Brain microvascular endothelial cell (primary cell): ENCODE measurements around the gene POLR1A.

Experiments used
- DNase-seq: peaks from one replicate; pipeline ENCODE4 v3.0.0-alpha.2; 2020
- H3K27ac ChIP-seq: fragments of 250-450 bp; sonication (Bioruptor Pico); 2 replicates; pipeline ENCODE4 v1.5.1; 2020; ENCODE audit warnings: mild to moderate bottlenecking, moderate library complexity
- H3K27me3 ChIP-seq: fragments of 250-450 bp; sonication (Bioruptor Pico); replicated peaks from 2 replicates; pipeline ENCODE4 v1.5.1; 2020; ENCODE audit warnings: mild to moderate bottlenecking
- H3K36me3 ChIP-seq: fragments of 250-450 bp; sonication (Bioruptor Pico); replicated peaks from 2 replicates; pipeline ENCODE4 v1.5.1; 2020; ENCODE audit warnings: mild to moderate bottlenecking
- H3K4me3 ChIP-seq: 2 replicates; pipeline ENCODE4 v1.5.1; 2011; ENCODE audit warnings: low read depth, mild to moderate bottlenecking, control low read depth, low read length, moderate library complexity
- CTCF ChIP-seq: IDR thresholded peaks from 2 replicates; pipeline ENCODE4 v1.5.1; 2011; ENCODE audit warnings: low read depth, mild to moderate bottlenecking, moderate library complexity, low read length, control low read depth, inconsistent platforms; ENCODE audit errors: missing control alignments
- in situ Hi-C: cut with HindIII; loops from 2 replicates; pipeline ENCODE4 v1.10.0; 2017; ENCODE audit warnings: low sequenced_read_pairs, low pct_ligation_motif_present

Gene POLR1A

DNA sequence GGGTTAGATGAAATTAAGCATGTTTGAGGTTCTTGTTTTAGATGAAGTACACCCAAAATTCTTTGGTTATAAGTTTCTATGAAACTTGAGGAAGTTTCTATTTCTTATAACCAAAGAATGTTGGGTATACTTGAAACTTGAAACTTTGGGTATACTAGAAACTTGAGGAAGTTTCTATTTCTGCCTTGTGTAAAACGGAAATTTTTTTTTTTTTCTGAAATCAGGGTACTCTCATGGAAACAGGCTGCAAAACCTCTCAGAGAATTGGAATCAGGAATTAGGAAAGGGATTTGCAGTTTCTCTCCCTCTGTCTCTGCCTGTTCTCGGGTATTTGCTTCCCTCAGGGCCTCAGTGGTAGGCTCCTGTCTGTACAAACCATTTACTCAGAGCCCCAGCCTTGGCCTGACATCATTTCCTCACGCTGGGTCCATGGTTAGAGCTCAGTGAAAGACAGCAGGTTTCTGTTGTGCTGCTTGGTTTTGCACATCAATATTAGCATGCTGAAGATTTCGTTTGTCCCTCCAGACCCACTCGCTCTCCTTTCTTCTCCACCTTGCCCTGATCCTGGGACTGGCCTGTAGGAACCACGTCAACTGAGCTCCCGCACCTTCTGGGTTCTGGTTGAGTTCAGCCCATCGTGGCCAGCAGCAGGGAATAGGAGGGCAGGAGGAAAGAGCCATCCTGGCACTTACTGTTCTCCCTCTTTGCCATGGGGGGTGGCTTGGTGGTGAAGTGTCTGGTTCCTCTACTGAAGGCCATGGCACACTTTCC, 106.4 kb downstream of the POLR1A start:
- no peak overlapping the region for H3K4me3 ChIP-seq
- DNase-seq, result peak; percentile 54
- in situ Hi-C loops, result no loop called here

GRCh38 chr2:85998071-85998991, 107.4 kb downstream of the POLR1A start:
- TF ChIP-seq CTCF, result no peak
- Histone ChIP-seq H3K36me3 (no peaks in the 10 kb centered on the region), H3K27ac (peak overlapping the region; percentile 68), H3K4me3 (no peak overlapping the region), H3K27me3 (no peaks in the 10 kb centered on the region)
- DNase-seq, result peak; percentile 45
- in situ Hi-C loops, result no loop called here

More for the DNA sequence above, 106.4 kb downstream of the POLR1A start:
- peak overlapping the region; percentile 68 for H3K27ac ChIP-seq
- no peaks in the 10 kb centered on the region for H3K27me3 ChIP-seq
- TF ChIP-seq CTCF, result no peak
- no peaks in the 10 kb centered on the region for H3K36me3 ChIP-seq

GRCh38 chr2:85997017-85997970, 108.4 kb downstream of the POLR1A start:
- Histone ChIP-seq H3K36me3 (no peaks in the 10 kb centered on the region), H3K27ac (no peak overlapping the region), H3K4me3 (no peak overlapping the region), H3K27me3 (no peaks in the 10 kb centered on the region)
- in situ Hi-C loops, result no loop called here
- no peak for DNase-seq
- no peak for TF ChIP-seq CTCF

DNA sequence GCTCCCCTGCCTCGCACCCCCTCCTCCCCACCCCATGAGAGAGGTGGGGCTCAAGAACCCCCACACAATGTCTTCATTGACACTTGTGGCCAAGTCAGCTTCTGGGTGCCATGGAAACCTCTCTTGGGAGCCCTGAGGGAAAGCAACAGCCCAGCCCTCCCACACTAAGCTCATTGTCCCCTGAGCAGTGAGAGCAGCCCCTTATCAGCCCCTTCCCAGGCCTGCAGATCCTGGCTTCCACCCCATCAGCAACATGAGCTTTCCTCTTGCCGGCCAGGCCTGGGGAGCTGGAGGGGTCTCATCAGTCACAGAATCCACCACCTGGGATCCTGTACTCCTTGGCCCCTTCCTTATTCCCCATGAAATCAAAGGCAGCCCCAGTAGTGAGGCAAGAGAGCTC, 109.1 kb downstream of the POLR1A start:
- Histone ChIP-seq H3K27me3 (no peaks in the 10 kb centered on the region), H3K36me3 (no peaks in the 10 kb centered on the region), H3K27ac (no peak overlapping the region), H3K4me3 (no peak overlapping the region)
- no peak for DNase-seq
- in situ Hi-C loops, result no loop called here
- TF ChIP-seq CTCF, result no peak
